Renal cortex interstitium (tissue), 15 donors: ENCODE results near the gene ANAPC1. TPM values are rescaled to one million over a fixed set of nuclear protein-coding genes. Genes with fewer than 3 reads are reported as not detected.
"Not testable (repeated sequence)": the region's sequence is repeated elsewhere in the genome, so short reads cannot be mapped to it uniquely, and the experiment has no call there.

Source experiments
- DNase-seq, 11 donors: peaks; one replicate each; pipeline ENCODE4 v3.0.0-alpha.2; 2013; ENCODE audit warnings: low read depth in 9 of 11, low spot score in 4 of 11; ENCODE audit errors: extremely low read depth in 1 of 11
- long read RNA-seq, 16 experiments: transcript quantifications; one replicate each; lab custom pipeline, GENCODE V29; 2026
- polyA plus RNA-seq, 3 donors: library from polyadenylated mRNA; unstranded; fragments of 120-200 nt; gene quantifications; one replicate each; pipeline ENCODE4 v1.2.1, GENCODE V29; 2013; ENCODE audit not compliant: insufficient read length in 3 of 3

Gene ANAPC1
- 10 to 100 TPM; 31.1 to 38.1 (median 32.0) TPM for polyA plus RNA-seq
- long read RNA-seq, donor 1, partial matches to known transcripts, result 0 of 2 reads
- long read RNA-seq, donor 1, other reads (novel, unspliced or antisense), result 0 of 2 reads
- long read RNA-seq, donor 2, result 0 reads
- long read RNA-seq, donor 3, partial matches to known transcripts, result 6 of 6 reads
- long read RNA-seq, donor 3, other reads (novel, unspliced or antisense), result 0 of 6 reads
- long read RNA-seq, donor 4, partial matches to known transcripts, result 0 of 1 reads
- long read RNA-seq, donor 4, other reads (novel, unspliced or antisense), result 0 of 1 reads
- long read RNA-seq, donor 5, result 0 reads
- long read RNA-seq, donor 6, partial matches to known transcripts, result 0 of 2 reads
- long read RNA-seq, donor 6, other reads (novel, unspliced or antisense), result 0 of 2 reads
- long read RNA-seq, donor 7, partial matches to known transcripts, result 5 of 9 reads
- long read RNA-seq, donor 7, other reads (novel, unspliced or antisense), result 0 of 9 reads
- long read RNA-seq, donor 8, result 0 reads
- long read RNA-seq, donor 9, partial matches to known transcripts, result 0 of 3 reads
- long read RNA-seq, donor 9, other reads (novel, unspliced or antisense), result 0 of 3 reads
- long read RNA-seq, donor 10, full-length matches to known transcripts, result 1 of 1 reads
- long read RNA-seq, donor 10, partial matches to known transcripts, result 0 of 1 reads
- long read RNA-seq, donor 10, other reads (novel, unspliced or antisense), result 0 of 1 reads
- long read RNA-seq, donor 11, partial matches to known transcripts, result 0 of 2 reads
- long read RNA-seq, donor 11, other reads (novel, unspliced or antisense), result 0 of 2 reads
- long read RNA-seq, donor 12, partial matches to known transcripts, result 0 of 1 reads
- long read RNA-seq, donor 12, other reads (novel, unspliced or antisense), result 0 of 1 reads
- long read RNA-seq, donor 13, full-length matches to known transcripts, result 5 of 10 reads
- long read RNA-seq, donor 13, partial matches to known transcripts, result 5 of 10 reads
- long read RNA-seq, donor 13, other reads (novel, unspliced or antisense), result 0 of 10 reads
- long read RNA-seq, donor 14, result 0 reads
- long read RNA-seq, donor 15, partial matches to known transcripts, result 0 of 1 reads
- long read RNA-seq, donor 15, other reads (novel, unspliced or antisense), result 0 of 1 reads
- long read RNA-seq, donor 16, full-length matches to known transcripts, result 5 of 20 reads
- long read RNA-seq, donor 16, partial matches to known transcripts, result 15 of 20 reads
- long read RNA-seq, donor 16, other reads (novel, unspliced or antisense), result 0 of 20 reads

DNA sequence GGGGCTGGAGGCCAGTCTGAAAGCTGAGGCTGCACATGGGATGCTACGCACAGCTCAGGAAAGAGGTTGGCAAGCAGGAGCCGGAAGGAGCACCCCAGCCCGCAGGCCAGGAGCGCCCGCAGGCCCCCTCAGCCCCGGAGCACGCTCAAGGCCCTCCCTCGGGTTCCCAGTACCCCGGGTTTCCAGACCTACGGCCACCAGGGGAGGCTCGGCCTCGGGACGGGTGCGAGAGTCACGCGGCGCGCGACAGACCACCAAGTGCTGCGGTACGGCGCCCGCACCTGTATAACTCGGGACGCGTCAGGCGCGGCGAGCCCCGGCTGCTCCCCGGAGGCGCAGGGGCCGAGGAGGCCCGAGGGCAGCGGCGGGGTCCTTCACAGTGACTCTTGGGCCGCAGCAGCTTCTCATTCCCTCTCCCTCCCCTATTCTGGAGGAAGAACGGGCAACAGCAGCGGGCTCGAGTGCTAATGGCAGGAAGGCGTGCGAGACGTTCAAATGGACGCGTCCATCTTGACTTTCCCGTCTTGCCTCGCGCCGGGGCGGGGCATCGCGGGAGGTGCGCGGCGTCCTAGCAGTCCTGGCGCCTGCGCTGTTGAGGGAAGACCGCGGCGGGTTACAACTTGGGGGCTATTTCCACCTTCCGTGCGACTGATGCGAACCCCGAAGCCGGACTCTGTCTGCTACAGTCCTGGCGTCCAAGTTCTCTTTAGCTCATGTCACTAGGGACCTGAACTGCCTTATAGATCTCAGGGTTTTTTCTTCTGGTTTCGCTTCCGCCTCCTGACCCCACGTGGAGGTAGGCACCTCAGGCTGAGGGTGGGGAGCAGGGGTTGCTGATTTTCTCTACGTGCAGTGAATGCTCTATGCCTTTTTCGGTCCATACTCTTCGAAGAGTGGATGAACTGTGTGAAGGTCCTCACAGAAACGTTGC lies at the start of gene ANAPC1:
TSS of gene ANAPC1 (minus strand) at position 533 of the 931 bp plus-strand sequence. CDS start 3,368 bp downstream, outside the sequence.
- DNase-seq, result peak in 7 of 11 donors; percentile 64 to 83 (median 77)

DNA sequence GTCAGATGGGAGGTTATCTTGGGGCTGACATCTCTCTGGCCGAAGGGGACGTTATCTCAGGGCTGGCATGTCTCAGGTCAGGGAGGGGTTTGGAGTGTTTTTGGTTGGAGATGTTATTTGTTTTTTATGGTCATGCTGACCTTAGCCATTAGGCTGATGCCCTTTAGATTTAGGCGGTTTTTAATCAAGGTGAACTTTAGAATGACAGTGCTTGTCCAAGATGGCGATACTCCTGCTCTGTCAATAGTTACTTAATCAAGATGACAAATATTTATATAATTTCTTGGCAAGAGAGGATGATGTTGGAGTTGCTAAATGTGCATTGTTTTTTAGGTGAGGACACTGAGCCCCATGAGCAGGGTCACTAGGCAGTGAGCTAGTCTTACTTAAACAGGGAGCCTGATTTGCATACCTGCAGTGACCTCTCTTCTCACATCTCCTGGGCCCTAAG lies 48.9 kb upstream of the ANAPC1 start:
- no peak for DNase-seq

- DNase-seq, result no peak
Measured at GRCh38 chr2:111930875-111931274, 46.9 kb upstream of the ANAPC1 start.

- no peak for DNase-seq
Measured at GRCh38 chr2:111930409-111930808, 46.4 kb upstream of the ANAPC1 start.

DNA sequence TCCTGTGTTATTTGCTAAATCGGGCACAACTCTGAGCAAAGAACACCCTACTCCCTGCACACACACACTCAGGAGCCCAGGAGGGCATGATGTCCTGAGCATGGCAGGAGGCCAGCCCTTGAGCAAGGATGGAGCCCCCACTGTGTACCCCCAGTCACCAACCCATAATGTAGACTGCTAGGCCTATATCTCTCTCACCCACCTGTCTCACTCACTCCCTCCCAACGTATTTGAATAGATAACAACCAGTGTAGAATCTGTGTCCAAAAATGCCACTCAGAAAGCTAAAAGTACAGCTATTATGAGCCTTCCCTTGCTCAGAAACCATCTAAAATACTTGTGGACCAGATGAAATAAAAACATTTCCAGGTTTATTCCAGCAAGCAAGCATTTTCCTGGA lies 43.7 kb upstream of the ANAPC1 start:
- no peak for DNase-seq

DNA sequence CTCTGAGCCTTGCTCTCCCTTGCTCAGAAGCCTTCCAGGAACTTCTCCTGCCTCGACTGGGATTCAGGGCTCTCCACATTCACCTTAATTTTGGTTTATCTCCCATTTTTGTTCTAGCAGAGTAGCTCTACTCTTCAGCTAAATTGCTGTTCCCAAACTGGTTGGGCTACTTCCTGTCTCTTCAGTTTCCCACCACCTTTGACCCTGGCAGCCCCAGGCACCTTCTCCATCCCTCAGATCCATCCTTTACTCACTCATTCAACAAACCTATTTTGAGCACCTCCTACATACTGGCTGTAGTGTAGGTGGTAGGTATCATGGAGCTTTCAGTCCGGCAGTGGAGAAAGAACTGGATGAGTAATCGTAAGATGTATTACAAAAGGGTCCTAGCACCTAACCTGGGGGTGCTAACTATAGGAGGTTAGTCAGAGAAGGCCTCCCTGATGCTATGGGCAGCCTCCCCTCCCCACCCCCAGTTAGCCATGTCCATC lies 40.7 kb upstream of the ANAPC1 start:
- no peak for DNase-seq

DNA sequence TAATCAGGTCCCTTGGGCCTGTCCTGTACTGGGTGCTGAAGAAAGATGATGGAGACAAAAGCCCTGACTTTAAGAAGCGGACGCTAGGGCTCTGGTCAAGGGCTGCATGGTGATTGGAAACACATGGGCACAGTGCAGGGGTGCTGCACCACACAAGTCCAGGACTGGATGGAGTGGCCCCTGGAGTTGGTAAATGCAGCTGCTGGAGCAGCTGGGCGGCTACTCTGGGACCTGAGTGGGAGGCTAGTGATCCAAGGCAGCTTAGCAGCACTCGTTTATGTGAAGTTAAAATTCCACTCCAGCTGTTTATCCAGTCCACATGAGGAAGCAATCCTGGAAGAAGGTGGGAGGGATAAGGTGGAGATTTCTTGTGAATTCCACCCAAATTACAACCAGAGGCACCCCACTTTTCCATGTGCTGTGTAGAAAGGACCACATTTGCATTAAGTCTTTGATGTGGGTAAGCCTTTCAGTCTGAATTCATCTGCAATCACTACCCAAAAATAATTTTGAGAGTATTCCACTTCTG lies 39.3 kb upstream of the ANAPC1 start:
- DNase-seq, result peak in 4 of 11 donors; percentile 37 to 55 (median 52)

DNA sequence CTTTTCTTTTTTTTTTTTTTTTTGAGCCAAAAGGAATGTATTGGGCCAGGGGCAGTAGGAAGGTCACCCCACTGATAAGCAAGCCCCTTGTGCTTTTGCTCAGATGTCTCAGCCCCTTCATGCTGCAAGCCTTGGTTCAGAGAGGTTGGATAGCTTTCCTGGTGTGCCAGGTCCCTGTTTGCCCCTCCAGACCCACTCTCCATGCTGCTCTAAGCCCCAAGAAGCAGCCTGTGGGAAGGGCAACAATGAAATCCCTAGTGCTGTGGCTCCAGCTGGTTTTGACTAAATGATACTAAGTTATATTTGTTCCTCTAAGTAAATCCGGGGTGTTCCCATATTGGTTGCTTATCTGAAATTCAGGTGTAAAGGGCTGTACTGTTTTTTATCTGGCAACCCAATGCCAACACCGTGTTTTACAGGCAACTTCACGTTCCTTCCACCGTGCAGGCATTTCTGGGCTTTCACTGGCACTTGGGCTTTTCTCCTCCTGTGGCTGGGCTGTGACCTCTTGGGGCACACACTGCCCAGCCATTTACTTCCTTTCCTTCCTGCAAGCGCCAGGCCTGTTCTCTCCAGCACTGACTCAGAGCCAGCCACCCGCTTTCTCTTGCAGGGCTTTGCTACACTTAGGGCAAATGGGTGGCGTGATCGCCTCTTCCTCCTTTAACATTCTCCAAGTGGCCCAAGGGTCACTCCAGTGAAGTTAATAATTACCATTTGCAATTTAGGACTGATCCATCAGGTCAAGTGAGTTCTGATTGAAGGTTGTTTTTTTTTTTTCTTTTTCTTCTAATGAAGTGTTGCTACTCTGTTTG lies 36.0 kb upstream of the ANAPC1 start:
- peak in 1 of 11 donors; percentile 73 for DNase-seq

- no peak for DNase-seq
Measured at GRCh38 chr2:111919365-111919764, 35.4 kb upstream of the ANAPC1 start.

DNA sequence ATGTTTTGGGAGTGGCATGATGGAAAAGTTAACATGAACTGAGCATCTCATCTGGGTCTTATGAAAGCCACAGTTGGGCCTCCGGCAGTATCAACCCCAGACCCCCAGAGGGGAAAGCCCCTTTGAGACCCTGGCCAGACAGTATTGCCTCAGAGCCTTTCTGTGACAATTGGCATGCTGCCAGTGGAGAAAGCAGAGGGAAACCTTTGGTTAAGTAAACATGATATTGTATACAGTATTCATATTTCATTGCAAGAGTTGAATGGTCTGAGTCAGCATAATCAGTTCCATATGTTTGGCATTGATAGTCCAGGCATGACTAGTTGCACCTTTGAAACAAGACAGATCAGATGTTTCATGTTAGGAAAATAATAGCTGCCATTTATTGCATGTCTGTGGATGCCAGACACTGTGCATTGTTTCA lies 34.4 kb upstream of the ANAPC1 start:
- no peak for DNase-seq

- DNase-seq, result no peak
Measured at GRCh38 chr2:111917106-111917505, 33.1 kb upstream of the ANAPC1 start.

- no peak for DNase-seq
Measured at GRCh38 chr2:111912547-111912946, 28.6 kb upstream of the ANAPC1 start.

- not testable (repeated sequence) for DNase-seq
Measured at GRCh38 chr2:111911295-111911977, 27.4 kb upstream of the ANAPC1 start.

- no peak for DNase-seq
Measured at GRCh38 chr2:111910609-111911277, 26.8 kb upstream of the ANAPC1 start.

DNA sequence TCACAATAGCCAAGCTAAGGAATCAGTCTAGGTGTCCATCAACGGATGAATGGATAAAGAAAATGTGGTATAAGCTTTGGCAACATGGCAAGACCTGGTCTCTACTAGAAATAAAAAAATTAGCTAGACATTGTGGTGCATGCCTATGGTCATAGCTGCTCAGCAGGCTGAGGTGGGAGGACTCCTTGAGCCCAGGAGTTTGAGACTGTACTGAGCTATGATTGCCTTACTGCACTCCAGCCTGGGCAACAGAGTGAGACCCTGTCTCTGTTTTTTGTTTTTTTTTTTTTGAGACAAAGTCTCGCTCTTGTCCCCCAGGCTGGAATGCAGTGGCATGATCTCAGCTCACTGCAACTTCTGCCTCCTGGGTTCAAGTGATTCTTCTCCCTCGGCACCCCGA lies 26.0 kb upstream of the ANAPC1 start:
- not testable (repeated sequence) for DNase-seq

GRCh38 chr2:111909079-111909478 lies 25.1 kb upstream of the ANAPC1 start:
- DNase-seq, result no peak
